HG02943 (cell line): ENCODE data around the gene L3MBTL1.
"Not testable (repeated sequence)": the region's sequence is repeated elsewhere in the genome, so short reads cannot be mapped to it uniquely, and the experiment has no call there.

Experiments used
- ATAC-seq: cut with Tn5 transposase; IDR thresholded peaks from one replicate; pipeline ENCODE4 v1.9.1; 2021; ENCODE audit warnings: mild to moderate bottlenecking, low read depth, moderate library complexity; ENCODE audit not compliant: unreplicated experiment

The L3MBTL1 gene

DNA sequence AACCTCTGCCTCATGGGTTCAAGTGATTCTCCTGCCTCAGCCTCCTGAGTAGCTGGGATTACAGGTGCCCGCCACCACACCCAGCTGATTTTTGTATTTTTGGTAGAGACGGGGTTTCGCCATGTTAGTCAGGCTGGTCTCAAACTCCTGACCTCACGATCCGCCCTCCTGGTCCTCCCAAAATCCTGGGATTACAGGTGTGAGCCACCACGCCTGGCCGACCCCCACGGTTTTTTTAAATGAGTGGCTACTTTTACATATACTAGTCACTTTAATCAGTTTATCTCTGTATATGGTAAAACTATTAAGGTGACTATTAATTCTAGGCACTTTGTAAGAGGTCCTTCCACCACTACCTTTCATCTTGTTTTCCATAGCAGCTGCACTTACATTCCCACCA lies 5.5 kb upstream of the L3MBTL1 start:
- not testable (repeated sequence) for ATAC-seq

DNA sequence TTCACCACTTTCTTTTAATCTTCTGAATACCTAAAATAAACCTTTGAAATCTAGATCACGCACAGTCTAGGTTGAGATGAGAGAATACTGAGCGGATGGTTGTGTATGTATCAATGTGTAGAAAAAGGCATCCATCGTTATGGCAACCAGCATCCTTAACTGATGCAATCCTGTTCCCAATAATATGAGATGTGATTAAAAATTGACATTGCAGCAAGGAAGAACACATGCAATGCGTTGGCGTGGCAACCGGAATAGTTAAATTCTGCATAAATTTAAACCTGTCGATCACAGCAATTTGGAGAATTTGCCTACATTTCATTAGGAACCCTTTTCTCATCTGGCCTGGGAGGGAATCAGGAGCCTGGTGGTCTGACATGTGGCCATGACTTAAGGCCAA lies 1.3 kb upstream of the L3MBTL1 start:
- no peak for ATAC-seq

GRCh38 chr20:43508106-43508505 lies 609 bp downstream of the L3MBTL1 start:
- no peak for ATAC-seq

DNA sequence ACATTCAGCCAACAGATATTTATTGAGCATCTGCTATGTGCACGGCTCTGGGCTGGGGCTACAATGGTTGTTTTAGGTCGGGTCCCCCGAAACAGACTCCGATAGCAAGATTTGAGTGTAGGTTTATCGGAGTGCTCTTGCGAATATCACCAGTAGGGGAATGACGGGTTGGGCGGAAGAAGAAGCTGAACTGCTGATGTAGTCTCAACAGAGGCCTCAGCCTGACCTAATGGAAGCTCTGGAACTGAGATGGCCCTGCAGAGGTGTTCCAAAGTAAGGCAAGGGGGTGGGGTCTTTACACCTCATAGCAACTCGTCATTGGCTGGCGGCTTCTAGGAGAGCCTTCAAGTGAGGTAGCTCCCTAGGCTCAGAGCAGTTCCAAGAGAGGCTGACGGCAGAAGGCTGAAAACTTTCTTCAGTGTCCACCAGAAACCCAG lies 1.1 kb downstream of the L3MBTL1 start:
- ATAC-seq = no peak

- ATAC-seq = no peak
Observed at GRCh38 chr20:43511879-43512278, 4.4 kb downstream of the L3MBTL1 start.

GRCh38 chr20:43513372-43513930 lies 6.0 kb downstream of the L3MBTL1 start:
- peak; percentile 5 for ATAC-seq

DNA sequence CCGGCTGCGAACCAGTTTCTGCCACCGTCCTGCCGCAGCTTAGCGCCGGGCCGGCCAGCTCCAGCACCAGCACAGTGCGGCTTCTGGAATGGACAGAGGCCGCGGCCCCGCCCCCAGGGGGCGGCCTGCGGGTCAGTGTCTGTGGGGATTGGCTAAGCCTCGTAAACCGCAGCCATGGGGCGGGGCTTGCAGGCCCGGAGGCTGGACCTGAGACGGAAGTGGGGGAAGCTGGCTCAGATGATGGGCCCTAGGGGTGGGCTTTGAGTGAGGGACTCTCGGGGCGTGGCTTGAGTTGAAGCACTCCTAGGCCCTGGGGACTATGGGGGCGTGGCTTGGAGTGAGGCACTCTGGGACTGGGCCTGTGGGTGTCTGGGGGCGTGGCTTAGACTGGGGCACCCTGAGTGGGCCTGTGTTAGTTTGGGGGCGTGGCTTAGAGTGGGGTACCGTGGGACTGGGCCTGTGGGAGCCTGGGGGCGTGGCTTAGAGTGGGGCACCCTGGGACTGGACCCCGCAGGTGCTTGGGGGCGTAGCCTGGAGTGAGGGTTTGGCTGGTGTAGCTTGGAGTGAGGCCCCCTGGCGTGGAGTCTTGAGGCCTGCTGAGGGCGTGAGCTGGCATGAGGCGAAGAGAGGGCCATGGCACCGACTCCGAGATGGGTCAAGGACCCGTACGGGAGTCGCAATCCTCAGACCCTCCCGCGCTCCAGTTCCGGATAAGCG lies 6.6 kb downstream of the L3MBTL1 start:
- ATAC-seq = peak; percentile 80

GRCh38 chr20:43514648-43514999 lies 7.1 kb downstream of the L3MBTL1 start:
- ATAC-seq = peak; percentile 24

DNA sequence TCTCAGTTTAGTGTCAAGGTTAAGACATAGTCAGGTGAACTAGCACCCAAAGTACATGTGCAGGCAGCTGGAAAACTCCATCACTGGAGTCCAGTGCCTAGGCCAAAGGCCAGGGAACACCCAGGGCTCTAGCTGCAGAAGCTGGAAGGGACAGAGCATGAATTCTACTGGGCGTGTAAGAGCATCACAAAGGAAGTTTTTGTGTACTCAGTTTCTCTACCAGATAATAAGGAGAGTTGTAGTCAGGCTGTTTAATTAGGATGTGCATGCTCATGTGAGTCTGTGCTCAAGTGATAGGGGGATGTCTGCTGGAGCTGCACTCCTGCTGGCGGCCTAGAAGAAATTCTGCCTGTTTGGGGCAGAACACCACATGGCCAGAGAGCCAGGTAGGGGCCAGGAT lies 8.1 kb downstream of the L3MBTL1 start:
- ATAC-seq = no peak

GRCh38 chr20:43516251-43516824 lies 8.8 kb downstream of the L3MBTL1 start:
- ATAC-seq = no peak

- no peak for ATAC-seq
Observed at GRCh38 chr20:43520074-43520630, 12.7 kb downstream of the L3MBTL1 start.

- ATAC-seq = no peak
Observed at GRCh38 chr20:43525021-43525420, 17.5 kb downstream of the L3MBTL1 start.

GRCh38 chr20:43528258-43528875 lies 20.9 kb downstream of the L3MBTL1 start:
- ATAC-seq = no peak

DNA sequence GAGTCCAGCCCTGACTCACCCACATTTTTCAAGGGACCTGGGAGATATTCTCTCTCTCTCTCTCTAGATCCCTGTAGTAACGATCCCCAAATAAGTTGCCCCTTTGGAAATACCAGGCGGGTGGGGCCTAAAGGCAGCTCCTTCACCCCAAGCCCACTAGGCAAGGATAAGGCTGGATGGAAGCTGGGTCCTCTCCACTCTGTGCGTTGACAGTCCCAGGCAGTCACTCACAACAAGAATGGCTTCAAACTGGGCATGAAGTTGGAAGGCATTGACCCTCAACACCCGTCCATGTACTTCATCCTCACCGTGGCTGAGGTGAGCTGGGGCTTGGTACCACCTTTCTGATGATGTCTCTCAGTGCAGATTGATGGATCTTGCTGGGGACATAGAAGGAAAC lies 21.6 kb downstream of the L3MBTL1 start:
- ATAC-seq = no peak

GRCh38 chr20:43529457-43530153 lies 22.1 kb downstream of the L3MBTL1 start:
- no peak for ATAC-seq

GRCh38 chr20:43530321-43531090 lies 23.0 kb downstream of the L3MBTL1 start:
- ATAC-seq = no peak

DNA sequence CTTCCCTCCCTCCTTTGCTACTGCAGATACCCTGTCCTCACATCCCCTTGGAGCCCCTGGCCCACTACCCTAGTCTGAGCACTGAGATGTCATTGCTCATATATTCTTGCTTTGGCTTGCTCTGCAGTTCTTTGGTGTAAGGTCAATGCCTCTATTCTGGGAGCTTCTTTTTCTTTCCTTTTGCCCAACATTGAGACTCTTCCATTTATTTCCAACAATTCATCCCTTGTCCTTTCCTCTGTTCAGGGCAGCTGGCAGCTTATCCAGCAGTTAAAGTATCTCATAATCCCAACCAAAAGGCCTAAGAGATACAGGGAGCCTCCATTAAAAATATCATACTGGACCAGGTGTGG lies 23.6 kb downstream of the L3MBTL1 start:
- ATAC-seq = no peak

DNA sequence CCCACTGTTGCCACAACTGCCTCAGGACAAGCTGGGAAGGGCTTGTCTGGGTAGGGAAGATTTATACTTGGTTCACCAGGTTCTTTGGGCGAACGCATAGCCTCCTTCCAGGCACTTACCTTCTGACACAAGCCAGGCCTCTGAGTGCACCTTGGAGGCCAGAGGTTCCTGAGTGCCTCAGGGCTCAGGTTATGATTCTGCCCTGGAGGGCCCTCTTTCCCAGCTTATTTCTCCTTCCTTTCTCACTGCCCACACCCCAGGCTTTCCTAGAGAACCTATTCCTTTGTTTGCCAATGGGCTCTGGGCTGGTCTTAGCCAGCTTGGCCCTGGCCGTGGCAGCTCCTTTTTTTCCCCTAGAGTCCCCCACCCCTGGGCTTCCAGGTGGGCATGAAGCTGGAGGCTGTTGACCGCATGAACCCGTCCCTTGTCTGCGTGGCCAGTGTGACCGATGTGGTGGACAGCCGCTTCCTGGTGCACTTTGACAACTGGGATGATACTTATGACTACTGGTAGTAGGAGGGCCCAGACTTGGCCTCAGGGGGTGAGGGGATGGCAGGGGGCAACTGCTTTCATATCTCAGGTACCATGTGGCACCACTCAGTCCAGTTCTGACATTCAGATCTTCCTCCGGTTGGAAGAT lies 25.0 kb downstream of the L3MBTL1 start:
- ATAC-seq = no peak

GRCh38 chr20:43533060-43533459 lies 25.6 kb downstream of the L3MBTL1 start:
- ATAC-seq = no peak

DNA sequence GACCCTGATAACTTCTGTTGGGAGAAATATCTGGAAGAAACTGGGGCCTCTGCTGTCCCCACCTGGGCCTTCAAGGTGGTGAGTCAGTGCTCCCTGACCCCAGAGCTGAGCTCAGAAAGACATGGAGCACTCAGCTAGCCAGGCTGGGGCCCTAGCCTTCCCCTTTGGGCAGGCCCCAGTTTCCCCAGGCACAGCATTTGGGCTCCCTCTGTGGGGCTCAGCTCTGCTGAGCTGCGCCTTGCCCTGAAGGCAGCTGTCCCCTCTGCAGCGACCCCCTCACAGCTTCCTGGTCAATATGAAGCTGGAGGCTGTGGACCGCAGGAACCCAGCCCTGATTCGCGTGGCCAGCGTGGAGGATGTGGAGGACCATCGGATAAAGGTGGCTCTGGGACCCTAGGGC lies 26.5 kb downstream of the L3MBTL1 start:
- no peak for ATAC-seq
